ENCODE measurements around the gene MBLAC1. TPM values are rescaled to one million over a fixed set of nuclear protein-coding genes. Genes with fewer than 3 reads are reported as not detected.
A peak's percentile ranks its signal among the peaks of the same experiment; 100 is the strongest.

The MBLAC1 gene
- total and polyA plus RNA-seq, 9 of the 15 experiments (the other 6 are each of a cell fraction or from before 2014, with no cell fraction given): 0.03 to 3.1 (median 0.52) TPM

DNA sequence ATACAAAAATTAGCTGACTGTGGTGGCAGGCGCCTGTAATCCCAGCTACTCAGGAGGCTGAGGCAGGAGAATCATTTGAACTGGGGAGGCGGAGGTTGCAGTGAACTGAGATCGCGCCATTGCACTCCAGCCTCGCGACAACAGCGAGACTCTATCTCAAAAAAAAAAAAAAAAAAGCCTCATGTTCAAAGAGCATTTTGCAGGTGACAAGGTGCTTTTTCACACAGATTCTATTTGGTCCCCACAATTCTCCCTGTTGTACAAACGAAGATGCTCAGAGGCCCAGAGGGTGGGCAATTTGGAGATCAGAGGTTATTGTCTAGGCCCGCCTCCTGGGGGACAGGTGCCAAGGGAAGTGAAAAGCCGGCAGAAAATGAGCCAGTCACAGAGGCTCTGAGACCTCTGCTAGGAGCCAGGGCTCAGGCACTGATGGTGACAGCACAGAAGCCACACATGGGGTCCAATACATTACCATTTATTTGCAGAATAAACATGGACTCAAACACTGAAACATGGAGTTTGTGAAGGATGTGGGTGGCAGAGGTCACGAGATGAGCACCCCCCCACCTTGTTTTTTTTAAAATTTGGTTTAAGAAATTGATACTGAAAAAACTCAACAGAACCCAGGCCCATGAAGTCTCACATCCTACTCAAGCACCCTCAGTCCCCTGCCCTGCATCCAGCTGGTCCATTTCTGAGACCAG lies 42.5 kb downstream of the MBLAC1 start:
- no peaks in the 10 kb centered on the region for H3K27me3 ChIP-seq (ENCODE audit: control insufficient read depth in 2 of 2, insufficient read depth in 2 of 2, low read length in 2 of 2)
- FAIRE-seq (no peak), DNase-seq (ENCODE audit: extremely low read depth in 1 of 4, low spot score in 3 of 4) (peak in 1 of 4 experiments; percentile 10), ATAC-seq (no peak)
- POLR2A ChIA-PET: no interaction called here
- no peak overlapping the region for H3K27ac ChIP-seq (ENCODE audit: extremely low read depth, low read depth, low read length)
- no peak overlapping the region for H3K4me2 ChIP-seq (ENCODE audit: insufficient read depth, low read length)
- no peaks in the 10 kb centered on the region for H3K9me3 ChIP-seq (replicated peaks; ENCODE audit: control insufficient read depth, insufficient read depth, low read depth, low read length)
- H4K20me1 ChIP-seq (replicated peaks; ENCODE audit: control insufficient read depth, insufficient read depth, low read length): no peaks in the 10 kb centered on the region
- no peak overlapping the region for H3K4me3 ChIP-seq
- intact Hi-C loops (cut with micrococcal nuclease) (no loop called here), in situ Hi-C loops (cut with MboI) (no loop called here)
- no peaks in the 10 kb centered on the region for H3K9me1 ChIP-seq (ENCODE audit: control insufficient read depth, insufficient read depth, low read length)
- no TSS peak for BruUV-seq (replicated peaks)
- H3K4me1 ChIP-seq (replicated peaks in 1 of 2; ENCODE audit: control insufficient read depth in 2 of 2, insufficient read depth in 2 of 2, low read length in 2 of 2): peaks cover 39 to 58% of the 10 kb centered on the region in 2 experiments
- CTCF ChIA-PET (ENCODE audit: low intra/inter-chr PET ratio): interaction anchor here (0.7 kb wide), 1 partner anchor 174 kb away, joined by 5 read pairs; no protein-coding TSS in a partner anchor
- no peak overlapping the region for H3K9ac ChIP-seq (ENCODE audit: insufficient read depth in 1 of 2, low read depth in 2 of 2, low read length in 2 of 2)
- no peak overlapping the region for H2AFZ ChIP-seq (ENCODE audit: low read depth, low read length)
- H3K36me3 ChIP-seq (ENCODE audit: control insufficient read depth, insufficient read depth, low read length): no peaks in the 10 kb centered on the region
- H3K79me2 ChIP-seq (ENCODE audit: control insufficient read depth, insufficient read depth, low read length): no peaks in the 10 kb centered on the region
- WGBS (ENCODE audit: insufficient coverage, low coverage, missing lambda C conversion rate): 59% methylated on average over 8 of the region's 11 CpGs
- TF ChIP-seq FOXA3 (CRISPR knock-in tag; conservative IDR thresholded peaks at IDR 0.05 in 1 of 2, IDR thresholded peaks at IDR 0.05 in 1 of 2) (no peak), TGIF2 (CRISPR knock-in tag; IDR thresholded peaks at IDR 0.05) (no peak), HDAC1 (IDR thresholded peaks at IDR 0.05) (no peak), ZNF316 (IDR thresholded peaks at IDR 0.05) (0 out of 2 replicates have a peak, but pooled peaks have one; percentile 9), ZKSCAN1 (IDR thresholded peaks at IDR 0.05; ENCODE audit: low read depth, low read length) (no peak), ADNP (tag; IDR thresholded peaks at IDR 0.05) (no peak)
- TF ChIP-seq, protein P1, sequence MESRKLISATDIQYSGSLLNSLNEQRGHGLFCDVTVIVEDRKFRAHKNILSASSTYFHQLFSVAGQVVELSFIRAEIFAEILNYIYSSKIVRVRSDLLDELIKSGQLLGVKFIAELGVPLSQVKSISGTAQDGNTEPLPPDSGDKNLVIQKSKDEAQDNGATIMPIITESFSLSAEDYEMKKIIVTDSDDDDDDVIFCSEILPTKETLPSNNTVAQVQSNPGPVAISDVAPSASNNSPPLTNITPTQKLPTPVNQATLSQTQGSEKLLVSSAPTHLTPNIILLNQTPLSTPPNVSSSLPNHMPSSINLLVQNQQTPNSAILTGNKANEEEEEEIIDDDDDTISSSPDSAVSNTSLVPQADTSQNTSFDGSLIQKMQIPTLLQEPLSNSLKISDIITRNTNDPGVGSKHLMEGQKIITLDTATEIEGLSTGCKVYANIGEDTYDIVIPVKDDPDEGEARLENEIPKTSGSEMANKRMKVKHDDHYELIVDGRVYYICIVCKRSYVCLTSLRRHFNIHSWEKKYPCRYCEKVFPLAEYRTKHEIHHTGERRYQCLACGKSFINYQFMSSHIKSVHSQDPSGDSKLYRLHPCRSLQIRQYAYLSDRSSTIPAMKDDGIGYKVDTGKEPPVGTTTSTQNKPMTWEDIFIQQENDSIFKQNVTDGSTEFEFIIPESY (CRISPR knock-in tag; IDR thresholded peaks at IDR 0.05): peak; percentile 68; the same call in 1 of the 2 replicates
- TF ChIP-seq, protein P2, sequence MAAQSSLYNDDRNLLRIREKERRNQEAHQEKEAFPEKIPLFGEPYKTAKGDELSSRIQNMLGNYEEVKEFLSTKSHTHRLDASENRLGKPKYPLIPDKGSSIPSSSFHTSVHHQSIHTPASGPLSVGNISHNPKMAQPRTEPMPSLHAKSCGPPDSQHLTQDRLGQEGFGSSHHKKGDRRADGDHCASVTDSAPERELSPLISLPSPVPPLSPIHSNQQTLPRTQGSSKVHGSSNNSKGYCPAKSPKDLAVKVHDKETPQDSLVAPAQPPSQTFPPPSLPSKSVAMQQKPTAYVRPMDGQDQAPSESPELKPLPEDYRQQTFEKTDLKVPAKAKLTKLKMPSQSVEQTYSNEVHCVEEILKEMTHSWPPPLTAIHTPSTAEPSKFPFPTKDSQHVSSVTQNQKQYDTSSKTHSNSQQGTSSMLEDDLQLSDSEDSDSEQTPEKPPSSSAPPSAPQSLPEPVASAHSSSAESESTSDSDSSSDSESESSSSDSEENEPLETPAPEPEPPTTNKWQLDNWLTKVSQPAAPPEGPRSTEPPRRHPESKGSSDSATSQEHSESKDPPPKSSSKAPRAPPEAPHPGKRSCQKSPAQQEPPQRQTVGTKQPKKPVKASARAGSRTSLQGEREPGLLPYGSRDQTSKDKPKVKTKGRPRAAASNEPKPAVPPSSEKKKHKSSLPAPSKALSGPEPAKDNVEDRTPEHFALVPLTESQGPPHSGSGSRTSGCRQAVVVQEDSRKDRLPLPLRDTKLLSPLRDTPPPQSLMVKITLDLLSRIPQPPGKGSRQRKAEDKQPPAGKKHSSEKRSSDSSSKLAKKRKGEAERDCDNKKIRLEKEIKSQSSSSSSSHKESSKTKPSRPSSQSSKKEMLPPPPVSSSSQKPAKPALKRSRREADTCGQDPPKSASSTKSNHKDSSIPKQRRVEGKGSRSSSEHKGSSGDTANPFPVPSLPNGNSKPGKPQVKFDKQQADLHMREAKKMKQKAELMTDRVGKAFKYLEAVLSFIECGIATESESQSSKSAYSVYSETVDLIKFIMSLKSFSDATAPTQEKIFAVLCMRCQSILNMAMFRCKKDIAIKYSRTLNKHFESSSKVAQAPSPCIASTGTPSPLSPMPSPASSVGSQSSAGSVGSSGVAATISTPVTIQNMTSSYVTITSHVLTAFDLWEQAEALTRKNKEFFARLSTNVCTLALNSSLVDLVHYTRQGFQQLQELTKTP (IDR thresholded peaks at IDR 0.05; ENCODE audit: low read depth in 1 of 2, partially characterized antibody in 2 of 2): no peak
- TF ChIP-seq, protein P3, sequence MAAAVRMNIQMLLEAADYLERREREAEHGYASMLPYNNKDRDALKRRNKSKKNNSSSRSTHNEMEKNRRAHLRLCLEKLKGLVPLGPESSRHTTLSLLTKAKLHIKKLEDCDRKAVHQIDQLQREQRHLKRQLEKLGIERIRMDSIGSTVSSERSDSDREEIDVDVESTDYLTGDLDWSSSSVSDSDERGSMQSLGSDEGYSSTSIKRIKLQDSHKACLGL (CRISPR knock-in tag; IDR thresholded peaks at IDR 0.05; ENCODE audit: borderline replicate concordance, poor library complexity, severe bottlenecking): no peak
- TF ChIP-seq, protein P4, sequence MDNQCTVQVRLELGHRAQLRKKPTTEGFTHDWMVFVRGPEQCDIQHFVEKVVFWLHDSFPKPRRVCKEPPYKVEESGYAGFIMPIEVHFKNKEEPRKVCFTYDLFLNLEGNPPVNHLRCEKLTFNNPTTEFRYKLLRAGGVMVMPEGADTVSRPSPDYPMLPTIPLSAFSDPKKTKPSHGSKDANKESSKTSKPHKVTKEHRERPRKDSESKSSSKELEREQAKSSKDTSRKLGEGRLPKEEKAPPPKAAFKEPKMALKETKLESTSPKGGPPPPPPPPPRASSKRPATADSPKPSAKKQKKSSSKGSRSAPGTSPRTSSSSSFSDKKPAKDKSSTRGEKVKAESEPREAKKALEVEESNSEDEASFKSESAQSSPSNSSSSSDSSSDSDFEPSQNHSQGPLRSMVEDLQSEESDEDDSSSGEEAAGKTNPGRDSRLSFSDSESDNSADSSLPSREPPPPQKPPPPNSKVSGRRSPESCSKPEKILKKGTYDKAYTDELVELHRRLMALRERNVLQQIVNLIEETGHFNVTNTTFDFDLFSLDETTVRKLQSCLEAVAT (IDR thresholded peaks at IDR 0.05): peak in 1 of 2 experiments; percentile 84; a peak in 1 of 4 replicates
- TF ChIP-seq, protein P5, sequence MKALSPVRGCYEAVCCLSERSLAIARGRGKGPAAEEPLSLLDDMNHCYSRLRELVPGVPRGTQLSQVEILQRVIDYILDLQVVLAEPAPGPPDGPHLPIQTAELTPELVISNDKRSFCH (CRISPR knock-in tag; IDR thresholded peaks at IDR 0.05): no peak
- TF ChIP-seq, protein P5 (tag; IDR thresholded peaks at IDR 0.05): no peak
